ENCODE measurements around the gene RNF220. TPM values are rescaled to one million over a fixed set of nuclear protein-coding genes. Genes with fewer than 3 reads are reported as not detected.

The RNF220 gene
- total and polyA plus RNA-seq, 12 donors: 41.8 to 82.5 (median 58.0) TPM

- 65% methylated on average over 11 of the region's 11 CpGs for WGBS, 2 donors
- Histone ChIP-seq H3K27ac (no peak overlapping the region), H3K36me3 (peaks cover 0 to 72% (median 26%) of the 10 kb centered on the region in 9 donors), H3K4me3 (no peak overlapping the region), H3K9me3 (no peaks in the 10 kb centered on the region), H3K27me3 (no peaks in the 10 kb centered on the region), H3K4me1 (peaks cover 0 to 10% (median 0%) of the 10 kb centered on the region in 9 donors)
- no peak for DNase-seq
- intact Hi-C loops (cut with DNase I): loop anchor here in 8 of 10 donors (1.0 to 10.0 kb wide), 6 partner anchors 44 to 439 kb away; partner anchors contain the start of gene DMAP1 (in 3 of the 8)
- TF ChIP-seq CTCF (IDR thresholded peaks at IDR 0.05): peak in 2 of 9 donors; percentile 16 to 25
- no peak for ATAC-seq
Observed at GRCh38 chr1:44653107-44653964, 248.3 kb downstream of the RNF220 start.

- Histone ChIP-seq H3K27ac (no peak overlapping the region), H3K4me3 (no peak overlapping the region), H3K36me3 (peaks cover 0 to 59% (median 16%) of the 10 kb centered on the region in 9 donors), H3K9me3 (no peaks in the 10 kb centered on the region), H3K4me1 (peaks cover 0 to 11% (median 0%) of the 10 kb centered on the region in 9 donors), H3K27me3 (no peaks in the 10 kb centered on the region)
- intact Hi-C loops (cut with DNase I): loop anchor here in 6 of 10 donors (5.0 to 10.0 kb wide), 4 partner anchors 80 to 440 kb away; partner anchors contain the start of gene DMAP1 (in 3 of the 6)
- no peak for DNase-seq
- TF ChIP-seq CTCF (IDR thresholded peaks at IDR 0.05): no peak
- WGBS, 2 donors: 94 to 95% methylated on average over 35 of the region's 35 CpGs
- ATAC-seq: no peak
Observed at GRCh38 chr1:44654621-44655187, 249.6 kb downstream of the RNF220 start.

- Histone ChIP-seq H3K9me3 (no peaks in the 10 kb centered on the region), H3K27ac (no peak overlapping the region), H3K4me1 (peaks cover 0 to 14% (median 0%) of the 10 kb centered on the region in 9 donors), H3K36me3 (peaks cover 0 to 50% (median 8%) of the 10 kb centered on the region in 9 donors), H3K27me3 (no peaks in the 10 kb centered on the region), H3K4me3 (no peak overlapping the region)
- intact Hi-C loops (cut with DNase I): loop anchor here in 4 of 10 donors (10.0 kb wide), 2 partner anchors 81 to 441 kb away; partner anchors contain the start of gene DMAP1 (in 3 of the 4)
- WGBS, 2 donors: 67 to 71% methylated on average over 5 of the region's 5 CpGs
- peak; percentile 17 to 70 (median 55) for TF ChIP-seq CTCF (IDR thresholded peaks at IDR 0.05)
- ATAC-seq: peak in 1 of 8 donors; percentile 27
- DNase-seq: no peak
Observed at GRCh38 chr1:44655609-44656008, 250.6 kb downstream of the RNF220 start.

GRCh38 chr1:44659566-44659965, 254.5 kb downstream of the RNF220 start:
- DNase-seq (no peak), ATAC-seq (no peak)

More at GRCh38 chr1:44659566-44659965, 254.5 kb downstream of the RNF220 start:
- H3K27ac ChIP-seq: peak overlapping the region in 3 of 10 donors; percentile 38 to 67 (median 41)
- H3K36me3 ChIP-seq: peaks cover 0 to 14% (median 0%) of the 10 kb centered on the region in 9 donors
- no peak overlapping the region for H3K4me3 ChIP-seq
- 95 to 97% methylated on average over 4 of the region's 4 CpGs for WGBS, 2 donors
- no peak for TF ChIP-seq CTCF (IDR thresholded peaks at IDR 0.05)
- peaks cover 0 to 12% (median 2%) of the 10 kb centered on the region in 9 donors for H3K4me1 ChIP-seq
- no peaks in the 10 kb centered on the region for H3K9me3 ChIP-seq
- intact Hi-C loops (cut with DNase I): loop anchor here in 4 of 10 donors (10.0 kb wide), 2 partner anchors 85 to 445 kb away; partner anchors contain the start of gene DMAP1 (in 3 of the 4)
- no peaks in the 10 kb centered on the region for H3K27me3 ChIP-seq

Data from heart right ventricle (tissue), 16 donors.